T-helper 2 cell treated with Interferon-gamma antibody and Interleukin-4, amounts not matched to agents 5 μg/mL and 100 μg/mL, for 36 hours (primary cell): Measurements from ENCODE around the gene MCFD2.
A peak's percentile ranks its signal among the peaks of the same experiment; 100 is the strongest.

Experiments
- DNase-seq: peaks from one replicate; pipeline ENCODE4 v3.0.0; 2021; ENCODE audit warnings: low spot score
- H3K27ac Mint-ChIP-seq: one replicate; pipeline ENCODE4 v1.8.0; 2021; ENCODE audit warnings: mild to moderate bottlenecking, mixed read lengths
- H3K27me3 Mint-ChIP-seq: one replicate; pipeline ENCODE4 v1.8.0; 2021; ENCODE audit warnings: low read depth, mixed read lengths
- H3K36me3 Mint-ChIP-seq: one replicate; pipeline ENCODE4 v1.8.0; 2021; ENCODE audit warnings: low read depth, mixed read lengths
- H3K4me1 Mint-ChIP-seq: one replicate; pipeline ENCODE4 v1.8.0; 2021; ENCODE audit warnings: low read depth, mixed read lengths
- H3K4me3 Mint-ChIP-seq: one replicate; pipeline ENCODE4 v1.8.0; 2022; ENCODE audit warnings: mild to moderate bottlenecking, moderate library complexity, mixed read lengths
- H3K9me3 Mint-ChIP-seq: one replicate; pipeline ENCODE4 v1.8.0; 2021; ENCODE audit warnings: mixed read lengths

Gene MCFD2

DNA sequence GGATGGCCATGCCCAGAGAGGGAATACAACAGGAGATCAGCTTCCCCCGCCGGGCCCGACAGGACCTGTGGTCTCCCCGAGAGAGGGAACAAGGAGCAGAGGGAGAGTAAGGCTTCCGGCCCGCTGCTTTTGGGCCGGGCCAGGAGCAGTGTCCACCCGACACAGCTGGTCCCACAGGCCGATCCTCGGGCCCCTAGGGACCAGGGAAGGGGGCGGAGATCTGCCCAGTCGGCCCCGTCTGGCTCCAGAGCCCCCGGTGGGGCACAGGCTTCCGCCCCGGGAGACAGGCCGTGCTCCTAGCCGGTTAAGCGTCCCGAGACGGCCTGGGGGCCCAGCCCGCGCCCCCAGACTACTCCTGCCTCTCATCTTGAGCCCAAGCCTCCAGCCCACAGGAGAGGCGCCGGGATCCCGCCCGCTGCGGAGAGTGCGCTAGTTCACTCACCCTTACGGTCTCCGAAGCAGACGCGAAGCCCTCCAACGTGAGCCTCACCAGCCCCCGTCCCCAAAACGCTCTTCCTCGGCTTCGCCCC is at the start of gene MCFD2:
MCFD2 (minus strand) TSS at position 526 of the 530 bp plus-strand sequence. CDS start 6,635 bp downstream, outside the sequence.
- Mint-ChIP-seq H3K36me3 (peaks cover 21% of the 10 kb centered on the region), H3K9me3 (no peaks in the 10 kb centered on the region), H3K27ac (peak within 1 kb of the TSS; percentile 83), H3K4me1 (peaks cover 36% of the 10 kb centered on the region), H3K27me3 (no peaks in the 10 kb centered on the region), H3K4me3 (peak within 1 kb of the TSS; percentile 95)
- no peak for DNase-seq

DNA sequence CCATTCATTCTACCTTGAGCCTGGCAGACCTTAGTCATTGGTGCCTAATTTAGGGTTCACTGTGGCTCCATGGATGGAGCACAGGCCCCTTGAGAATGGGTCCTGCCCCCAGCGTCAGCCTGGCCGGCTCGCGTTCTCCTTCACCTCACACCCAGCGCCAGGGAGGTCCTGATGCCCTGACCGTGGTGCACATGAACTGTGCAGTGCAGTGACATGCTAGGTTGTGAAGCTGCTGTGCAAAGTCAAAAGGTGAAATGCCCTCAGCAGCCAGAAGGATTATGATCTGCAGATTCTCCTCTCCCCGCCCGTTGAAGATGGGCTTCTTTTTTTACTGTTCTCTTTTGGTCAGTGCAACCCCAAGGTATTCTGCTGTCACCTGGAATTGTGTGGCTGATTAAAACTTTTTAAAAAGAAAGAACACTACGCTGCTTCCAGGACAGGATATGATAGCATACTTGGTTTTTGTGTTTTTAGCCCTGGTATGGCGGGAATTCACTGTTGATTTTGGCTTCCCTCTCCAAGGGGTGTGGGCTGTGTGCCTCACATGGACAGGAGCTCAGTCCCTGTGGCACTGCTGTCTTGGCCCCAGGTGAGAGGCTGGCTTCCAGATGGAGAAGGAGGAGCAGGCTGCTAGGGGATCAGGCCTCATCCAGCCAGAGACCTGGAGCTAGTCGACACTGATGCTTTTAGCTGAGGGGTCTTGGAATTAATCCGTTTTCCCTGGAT is 49.4 kb upstream of the MCFD2 start:
- Mint-ChIP-seq H3K27ac (no peak overlapping the region), H3K9me3 (no peaks in the 10 kb centered on the region), H3K36me3 (peaks cover 26% of the 10 kb centered on the region), H3K4me1 (peaks cover 12% of the 10 kb centered on the region), H3K27me3 (no peaks in the 10 kb centered on the region), H3K4me3 (no peak overlapping the region)
- no peak for DNase-seq

DNA sequence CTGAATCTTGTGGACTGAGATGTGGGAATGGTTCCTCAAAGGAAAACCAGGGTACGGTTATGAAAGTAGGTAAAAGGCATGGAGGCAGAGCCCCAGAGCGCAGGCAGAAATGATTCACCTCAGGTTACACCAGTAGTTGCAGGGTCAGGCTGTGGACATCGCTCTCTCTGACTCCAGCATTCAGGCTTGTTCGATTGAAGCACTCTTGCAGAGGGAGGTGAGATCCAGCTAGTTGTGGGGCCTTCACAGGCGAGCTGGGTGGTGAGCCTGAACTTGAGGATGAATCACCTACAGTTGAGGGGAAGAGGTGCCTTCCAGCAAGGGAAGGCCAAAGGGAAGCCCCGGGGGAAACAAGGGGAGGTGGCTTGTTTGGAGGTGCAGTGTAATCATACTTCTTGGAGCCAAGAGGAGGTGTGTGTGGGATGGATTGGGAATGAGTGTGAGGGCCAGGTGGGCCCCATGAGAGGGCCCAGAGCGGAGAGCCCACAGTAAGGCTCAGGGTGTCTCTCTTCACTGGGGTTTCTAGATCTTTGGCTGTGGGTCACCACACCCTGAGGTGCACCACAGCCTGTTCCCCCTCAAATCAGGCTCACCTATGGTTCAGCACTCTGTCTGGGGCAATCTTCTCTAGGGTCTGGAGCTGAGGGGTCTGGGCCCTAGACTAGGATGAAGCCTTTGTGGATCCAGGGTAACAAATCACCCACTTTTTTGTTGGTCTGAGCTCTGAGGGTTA is 48.5 kb upstream of the MCFD2 start:
- no peak overlapping the region for H3K4me3 Mint-ChIP-seq
- peaks cover 12% of the 10 kb centered on the region for H3K4me1 Mint-ChIP-seq
- H3K9me3 Mint-ChIP-seq: no peaks in the 10 kb centered on the region
- peak overlapping the region; percentile 60 for H3K27ac Mint-ChIP-seq
- DNase-seq: no peak
- H3K36me3 Mint-ChIP-seq: peaks cover 32% of the 10 kb centered on the region
- no peaks in the 10 kb centered on the region for H3K27me3 Mint-ChIP-seq

DNA sequence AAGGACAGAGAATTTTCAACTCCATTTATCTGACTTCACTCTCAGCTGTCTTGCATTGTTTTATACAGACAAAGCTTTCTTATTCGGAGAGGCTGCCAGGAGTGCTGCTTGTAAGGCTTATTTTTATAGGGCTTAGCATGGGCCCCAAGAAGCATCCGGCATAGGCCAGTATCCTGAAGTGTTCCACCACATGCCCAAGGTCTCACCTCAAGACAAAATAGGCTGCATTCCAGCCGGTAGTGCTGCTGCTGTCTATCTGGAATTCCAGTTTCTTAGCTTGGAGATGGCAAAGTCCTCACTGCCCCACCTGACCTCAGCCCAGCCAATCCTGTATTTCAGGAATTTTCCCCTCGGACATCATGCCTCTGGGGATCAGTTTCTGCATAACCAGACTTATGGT is 47.6 kb upstream of the MCFD2 start:
- no peak for DNase-seq
- no peak overlapping the region for H3K27ac Mint-ChIP-seq
- H3K27me3 Mint-ChIP-seq: no peaks in the 10 kb centered on the region
- H3K36me3 Mint-ChIP-seq: peaks cover 37% of the 10 kb centered on the region
- H3K4me1 Mint-ChIP-seq: peaks cover 12% of the 10 kb centered on the region
- no peaks in the 10 kb centered on the region for H3K9me3 Mint-ChIP-seq
- H3K4me3 Mint-ChIP-seq: no peak overlapping the region

DNA sequence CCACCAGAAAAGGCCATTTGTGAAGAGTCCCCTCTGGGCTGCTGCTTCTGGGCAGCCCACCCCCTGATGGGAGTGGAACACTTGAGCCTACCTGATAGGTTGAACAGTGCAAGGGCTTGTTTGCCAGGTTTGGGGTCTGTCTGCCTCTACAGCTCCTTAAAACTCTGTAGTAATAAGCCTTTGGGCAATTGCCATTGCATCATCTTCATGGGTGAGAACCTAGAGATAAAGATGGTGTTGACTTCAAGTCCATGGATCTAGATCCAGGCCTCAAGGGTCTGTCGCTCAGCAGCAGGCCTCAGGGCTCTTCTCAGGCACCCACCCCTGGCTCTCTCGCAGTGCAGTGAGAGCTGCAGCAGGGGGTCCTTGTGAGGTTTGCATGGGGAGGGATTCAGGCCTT is 47.1 kb upstream of the MCFD2 start:
- Mint-ChIP-seq H3K36me3 (peaks cover 37% of the 10 kb centered on the region), H3K27me3 (no peaks in the 10 kb centered on the region), H3K4me1 (peaks cover 12% of the 10 kb centered on the region), H3K9me3 (no peaks in the 10 kb centered on the region), H3K27ac (no peak overlapping the region), H3K4me3 (no peak overlapping the region)
- no peak for DNase-seq

DNA sequence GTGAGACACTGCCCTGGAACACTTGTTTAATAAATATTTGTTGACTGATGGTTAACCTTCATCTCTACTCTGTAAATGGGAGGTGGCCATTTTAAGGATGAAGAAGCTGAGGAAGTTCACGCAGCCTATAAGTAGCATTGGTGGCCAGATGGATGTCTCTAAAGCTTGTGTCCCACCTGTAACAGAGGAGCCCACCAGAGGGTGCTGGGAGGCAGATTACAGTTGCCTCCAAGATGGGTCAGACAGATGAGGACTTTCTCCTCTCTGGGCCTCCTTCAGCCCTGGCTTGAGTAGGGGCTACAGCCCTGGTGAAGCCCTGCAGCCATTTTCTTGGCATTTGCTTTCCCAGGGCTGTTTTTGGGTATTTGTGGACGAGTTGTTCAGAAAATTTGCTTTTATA is 45.0 kb upstream of the MCFD2 start:
- Mint-ChIP-seq H3K9me3 (no peaks in the 10 kb centered on the region), H3K4me1 (peaks cover 9% of the 10 kb centered on the region), H3K36me3 (peaks cover 38% of the 10 kb centered on the region), H3K4me3 (no peak overlapping the region), H3K27me3 (no peaks in the 10 kb centered on the region), H3K27ac (no peak overlapping the region)
- DNase-seq: no peak

DNA sequence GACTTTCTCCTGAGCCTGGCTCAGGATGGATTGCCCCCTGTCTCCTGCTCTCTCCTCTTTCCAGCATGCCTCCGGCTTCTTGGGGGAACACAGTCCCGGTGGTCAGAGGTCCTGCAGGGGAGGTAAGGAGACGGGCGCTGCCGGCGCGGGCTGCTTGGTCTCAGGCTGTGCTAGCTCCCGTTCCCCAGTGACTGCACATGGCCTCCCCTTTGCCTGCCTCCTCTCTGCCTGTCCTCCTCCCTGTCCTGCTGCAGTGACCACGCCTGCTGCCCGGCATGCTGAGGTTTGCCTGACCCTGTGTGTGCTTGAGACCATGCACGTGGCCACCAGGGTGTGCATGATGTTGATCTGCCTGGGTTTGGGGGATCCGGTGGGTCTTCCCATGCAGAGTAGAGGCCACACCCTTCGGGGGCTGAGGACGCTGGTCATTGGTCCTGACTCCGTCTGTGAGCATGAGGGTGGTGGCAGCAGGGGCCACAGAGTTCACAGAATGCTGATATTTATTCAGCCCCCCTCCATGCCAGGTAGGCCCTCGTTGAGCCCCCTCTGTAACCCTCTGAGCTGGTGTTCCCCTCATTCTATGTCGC is 42.9 kb upstream of the MCFD2 start:
- Mint-ChIP-seq H3K27me3 (no peaks in the 10 kb centered on the region), H3K27ac (no peak overlapping the region), H3K36me3 (peaks cover 44% of the 10 kb centered on the region), H3K4me3 (no peak overlapping the region), H3K9me3 (no peaks in the 10 kb centered on the region), H3K4me1 (peaks cover 6% of the 10 kb centered on the region)
- no peak for DNase-seq

DNA sequence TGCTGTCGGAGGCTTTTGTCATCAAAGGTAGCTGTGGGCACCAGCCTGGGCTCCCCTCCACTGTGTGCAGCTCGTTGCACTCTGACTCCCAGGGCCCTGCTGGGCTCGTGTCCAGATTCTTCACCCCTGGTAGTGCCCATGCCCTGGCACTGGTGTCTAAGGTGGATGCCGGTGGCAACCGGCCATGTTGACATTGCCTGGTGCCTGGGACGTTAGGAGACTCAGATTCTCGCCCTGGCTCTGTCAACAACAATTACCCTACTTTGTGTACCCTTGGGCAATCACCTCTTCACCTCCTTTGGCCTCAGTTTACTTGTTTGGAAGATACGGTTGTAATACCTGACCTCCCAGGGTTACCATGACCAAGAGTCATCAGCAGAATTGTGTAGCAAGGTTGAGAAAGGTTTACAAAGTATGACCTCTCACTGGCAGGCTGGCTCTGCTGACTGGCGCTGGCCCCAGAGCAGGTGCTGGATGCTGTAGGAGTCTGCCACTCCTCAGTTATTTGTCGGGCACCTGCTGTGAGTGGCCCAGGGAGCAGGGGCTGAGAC is 41.5 kb upstream of the MCFD2 start:
- Mint-ChIP-seq H3K9me3 (no peaks in the 10 kb centered on the region), H3K27me3 (no peaks in the 10 kb centered on the region), H3K27ac (no peak overlapping the region), H3K4me3 (no peak overlapping the region), H3K36me3 (peaks cover 42% of the 10 kb centered on the region), H3K4me1 (peaks cover 4% of the 10 kb centered on the region)
- no peak for DNase-seq

DNA sequence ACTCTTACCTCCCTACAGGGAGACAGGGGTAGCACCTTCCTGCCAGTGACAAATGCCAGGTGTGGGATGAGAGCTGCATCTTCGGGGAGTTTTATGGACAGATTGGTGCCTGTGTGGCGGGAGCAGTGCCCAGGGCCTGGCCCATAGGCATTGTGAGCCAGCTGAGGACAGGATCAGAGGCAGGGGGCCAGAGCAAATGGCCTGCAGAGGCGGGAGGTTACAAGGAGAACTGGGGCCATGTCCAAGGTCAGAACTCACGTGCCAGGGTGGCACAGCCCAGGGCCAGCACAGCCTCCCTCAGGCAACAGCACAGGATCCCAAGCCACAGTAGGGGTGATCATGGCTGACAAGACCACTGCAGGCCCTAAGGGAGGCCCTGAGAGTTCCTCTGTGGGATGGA is 40.2 kb upstream of the MCFD2 start:
- peaks cover 7% of the 10 kb centered on the region for H3K4me1 Mint-ChIP-seq
- H3K27me3 Mint-ChIP-seq: no peaks in the 10 kb centered on the region
- H3K4me3 Mint-ChIP-seq: no peak overlapping the region
- peaks cover 50% of the 10 kb centered on the region for H3K36me3 Mint-ChIP-seq
- no peak for DNase-seq
- no peaks in the 10 kb centered on the region for H3K9me3 Mint-ChIP-seq
- no peak overlapping the region for H3K27ac Mint-ChIP-seq

DNA sequence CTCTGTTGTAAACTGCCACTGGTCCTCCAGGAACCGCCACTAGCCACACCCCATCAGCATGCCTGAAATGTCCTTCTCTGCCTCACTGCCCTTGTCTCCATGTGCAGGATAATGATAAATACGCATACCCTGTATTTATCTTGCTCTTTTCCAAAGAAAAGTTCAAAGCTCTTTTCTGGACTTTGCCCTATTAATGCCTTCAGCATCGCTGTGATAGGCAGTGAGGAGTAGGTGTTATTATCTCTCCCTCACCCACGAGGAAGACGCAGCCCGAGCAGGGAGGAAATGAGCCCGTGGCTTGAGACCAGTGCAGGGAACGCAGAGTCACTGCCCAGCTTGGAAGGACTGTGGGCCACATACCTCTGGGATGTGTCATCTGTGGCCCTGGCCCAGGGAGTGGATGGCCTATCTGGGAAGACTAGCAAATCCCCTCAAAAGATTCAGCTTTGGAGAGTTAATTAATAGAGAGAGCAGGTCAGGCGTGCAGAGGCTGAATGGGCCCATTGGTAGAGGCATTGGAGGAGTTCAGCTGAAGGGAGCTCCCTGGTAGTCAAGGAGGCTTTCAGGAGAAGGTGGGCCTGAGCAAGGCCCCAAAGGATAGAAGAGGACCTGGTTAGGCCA is 39.5 kb upstream of the MCFD2 start:
- peaks cover 54% of the 10 kb centered on the region for H3K36me3 Mint-ChIP-seq
- H3K27me3 Mint-ChIP-seq: no peaks in the 10 kb centered on the region
- no peak overlapping the region for H3K27ac Mint-ChIP-seq
- DNase-seq: no peak
- H3K9me3 Mint-ChIP-seq: no peaks in the 10 kb centered on the region
- H3K4me3 Mint-ChIP-seq: no peak overlapping the region
- peaks cover 11% of the 10 kb centered on the region for H3K4me1 Mint-ChIP-seq

DNA sequence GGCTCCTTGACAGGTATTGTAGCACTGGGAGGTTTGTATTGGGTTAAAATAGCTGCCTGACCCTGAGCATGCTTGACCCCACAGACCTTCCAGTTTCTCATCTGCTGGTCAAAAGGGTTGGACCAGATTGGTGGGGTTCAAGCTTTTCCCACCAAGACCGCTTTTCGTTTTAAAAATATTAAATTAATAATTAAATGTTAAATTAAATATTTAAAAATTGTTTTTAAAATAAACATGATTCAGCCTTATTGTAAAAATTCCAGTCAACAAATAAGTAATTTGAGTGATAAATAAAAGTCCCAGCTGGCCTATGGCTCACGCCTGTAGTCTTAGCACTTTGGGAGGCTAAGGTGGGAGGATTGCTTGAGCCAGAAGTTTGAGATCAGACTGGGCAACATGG is 36.6 kb upstream of the MCFD2 start:
- no peaks in the 10 kb centered on the region for H3K9me3 Mint-ChIP-seq
- peaks cover 19% of the 10 kb centered on the region for H3K4me1 Mint-ChIP-seq
- H3K4me3 Mint-ChIP-seq: no peak overlapping the region
- no peaks in the 10 kb centered on the region for H3K27me3 Mint-ChIP-seq
- H3K27ac Mint-ChIP-seq: no peak overlapping the region
- no peak for DNase-seq
- H3K36me3 Mint-ChIP-seq: peaks cover 46% of the 10 kb centered on the region

DNA sequence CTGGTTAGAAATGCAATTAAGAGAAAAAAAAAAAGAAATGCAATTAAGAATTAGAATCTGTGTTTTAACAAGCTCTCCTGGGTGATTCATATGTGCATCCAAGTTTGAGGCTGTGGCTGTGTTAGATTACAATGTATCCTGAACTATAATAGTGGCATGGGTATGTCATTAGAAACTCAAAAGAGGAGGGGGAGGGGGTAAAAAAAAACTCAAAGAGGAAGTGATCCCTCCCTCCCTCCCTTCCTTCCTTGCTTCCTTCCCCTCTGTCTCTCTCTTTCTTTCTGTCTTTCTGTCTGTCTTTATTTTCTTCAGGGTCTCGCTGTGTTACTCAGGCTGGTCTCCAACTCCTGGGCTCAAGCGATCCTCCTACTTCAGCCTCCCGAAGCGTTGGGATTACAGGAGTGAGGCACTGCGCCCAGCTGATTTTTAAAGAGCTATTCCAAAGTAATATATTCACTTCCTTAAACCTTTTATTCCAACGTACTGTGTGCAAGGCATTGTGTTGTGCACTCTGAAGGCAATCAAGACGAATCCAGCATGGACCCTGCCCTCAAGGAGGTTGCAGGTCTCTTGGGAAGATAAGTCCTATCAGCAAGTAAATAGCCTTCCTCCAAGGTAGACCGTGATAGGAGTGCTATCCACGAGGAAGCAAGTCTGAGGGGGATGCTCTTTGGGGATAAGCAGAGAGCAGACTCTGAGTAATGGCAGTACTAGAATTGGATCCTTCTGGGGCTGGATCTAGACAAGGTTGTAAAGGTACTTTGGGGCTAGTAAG is 35.9 kb upstream of the MCFD2 start:
- no peak overlapping the region for H3K4me3 Mint-ChIP-seq
- H3K36me3 Mint-ChIP-seq: peaks cover 45% of the 10 kb centered on the region
- no peaks in the 10 kb centered on the region for H3K27me3 Mint-ChIP-seq
- DNase-seq: no peak
- H3K9me3 Mint-ChIP-seq: no peaks in the 10 kb centered on the region
- peak overlapping the region; percentile 58 for H3K27ac Mint-ChIP-seq
- peaks cover 22% of the 10 kb centered on the region for H3K4me1 Mint-ChIP-seq

DNA sequence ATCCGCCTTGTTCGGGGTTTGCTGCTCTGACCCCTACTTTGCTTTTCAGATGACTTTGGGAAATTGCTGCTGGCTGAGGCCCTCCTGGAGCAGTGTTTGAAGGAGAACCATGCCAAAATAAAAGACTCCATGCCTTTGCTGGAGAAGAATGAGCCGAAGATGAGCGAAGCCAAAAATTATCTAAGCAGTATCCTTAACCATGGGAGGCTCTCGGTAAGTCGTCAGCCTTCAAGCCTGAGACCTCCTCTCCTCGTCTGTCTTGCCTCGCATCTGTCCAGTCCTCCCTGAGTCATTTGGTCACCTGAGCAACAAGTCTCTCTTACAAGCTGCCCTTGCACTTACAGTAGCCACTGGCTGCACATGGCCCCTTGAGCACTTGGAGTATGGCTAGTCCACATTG is 34.7 kb upstream of the MCFD2 start:
- Mint-ChIP-seq H3K4me3 (no peak overlapping the region), H3K9me3 (no peaks in the 10 kb centered on the region), H3K27me3 (no peaks in the 10 kb centered on the region), H3K4me1 (peaks cover 30% of the 10 kb centered on the region), H3K27ac (no peak overlapping the region), H3K36me3 (peaks cover 53% of the 10 kb centered on the region)
- DNase-seq: no peak
